ENCODE measurements around the gene CMTM8.

CMTM8 gene

GRCh38 chr3:32229565-32229964 lies 8.9 kb upstream of the CMTM8 start:
- no peak for DNase-seq (ENCODE audit: low read depth)

- no peak for DNase-seq (ENCODE audit: low read depth)
These were observed 2.1 kb upstream of the CMTM8 start for GRCh38 chr3:32236377-32236776.

GRCh38 chr3:32237670-32238452 lies 619 bp upstream of the CMTM8 start:
- DNase-seq (ENCODE audit: low read depth), result no peak

GRCh38 chr3:32239307-32240158 lies 1.1 kb downstream of the CMTM8 start:
- no peak for DNase-seq (ENCODE audit: low read depth)

- DNase-seq (ENCODE audit: low read depth), result no peak
These were observed 1.7 kb downstream of the CMTM8 start for GRCh38 chr3:32240159-32240545.

- DNase-seq (ENCODE audit: low read depth), result no peak
These were observed 2.6 kb downstream of the CMTM8 start for GRCh38 chr3:32241100-32241499.

- DNase-seq (ENCODE audit: low read depth), result no peak
These were observed 5.0 kb downstream of the CMTM8 start for GRCh38 chr3:32243519-32243918.

- DNase-seq (ENCODE audit: low read depth), result no peak
These were observed 6.7 kb downstream of the CMTM8 start for GRCh38 chr3:32245200-32245599.

GRCh38 chr3:32246079-32246675 lies 7.7 kb downstream of the CMTM8 start:
- DNase-seq (ENCODE audit: low read depth), result no peak

GRCh38 chr3:32249184-32249782 lies 10.8 kb downstream of the CMTM8 start:
- peak; percentile 51 for DNase-seq (ENCODE audit: low read depth)

GRCh38 chr3:32254268-32254667 lies 15.8 kb downstream of the CMTM8 start:
- no peak for DNase-seq (ENCODE audit: low read depth)

- no peak for DNase-seq (ENCODE audit: low read depth)
These were observed 16.9 kb downstream of the CMTM8 start for GRCh38 chr3:32255345-32255744.

- no peak for DNase-seq (ENCODE audit: low read depth)
These were observed 17.7 kb downstream of the CMTM8 start for GRCh38 chr3:32256206-32256605.

- DNase-seq (ENCODE audit: low read depth), result no peak
These were observed 18.6 kb downstream of the CMTM8 start for GRCh38 chr3:32257042-32257441.

- no peak for DNase-seq (ENCODE audit: low read depth)
These were observed 19.4 kb downstream of the CMTM8 start for GRCh38 chr3:32257641-32258438.

GRCh38 chr3:32258869-32259268 lies 20.4 kb downstream of the CMTM8 start:
- no peak for DNase-seq (ENCODE audit: low read depth)

GRCh38 chr3:32261545-32261944 lies 23.1 kb downstream of the CMTM8 start:
- no peak for DNase-seq (ENCODE audit: low read depth)

- no peak for DNase-seq (ENCODE audit: low read depth)
These were observed 23.7 kb downstream of the CMTM8 start for GRCh38 chr3:32262201-32262600.

- DNase-seq (ENCODE audit: low read depth), result no peak
These were observed 35.8 kb downstream of the CMTM8 start for GRCh38 chr3:32274306-32274705.

- DNase-seq (ENCODE audit: low read depth), result no peak
These were observed 37.0 kb downstream of the CMTM8 start for GRCh38 chr3:32275506-32275905.

- DNase-seq (ENCODE audit: low read depth), result no peak
These were observed 37.9 kb downstream of the CMTM8 start for GRCh38 chr3:32276279-32276841.
